Cardiac muscle cell (in vitro differentiated cells and primary cell): Measurements from ENCODE around the gene STPG2. TPM values are rescaled to one million over a fixed set of nuclear protein-coding genes. Genes with fewer than 3 reads are reported as not detected.

Experiments
- DNase-seq, 2 donors: peaks; one replicate each; pipeline versions ENCODE4 v3.0.0 to v3.0.0-alpha.2; 2010 to 2017; ENCODE audit warnings: low read depth in 1 of 2, low spot score in 1 of 2
- H3K27ac ChIP-seq: fragments of 200-600 bp; sonication (generic); 2 replicates; pipeline ENCODE4 v1.5.1; 2016
- H3K27me3 ChIP-seq: fragments of 200-600 bp; sonication (generic); 2 replicates; pipeline ENCODE4 v1.6.0; 2016; ENCODE audit warnings: control low read depth
- H3K36me3 ChIP-seq: fragments of 200-600 bp; sonication (generic); 2 replicates; pipeline ENCODE4 v1.5.1; 2016; ENCODE audit warnings: control low read depth
- H3K4me1 ChIP-seq: fragments of 200-600 bp; sonication (generic); 2 replicates; pipeline ENCODE4 v1.8.1; 2017; ENCODE audit warnings: low read depth, mild to moderate bottlenecking, mixed run types
- H3K4me3 ChIP-seq: fragments of 200-600 bp; sonication (generic); 2 replicates; pipeline ENCODE4 v1.5.1; 2016; ENCODE audit warnings: mild to moderate bottlenecking
- H3K9me3 ChIP-seq: fragments of 200-600 bp; sonication (generic); 2 replicates; pipeline ENCODE4 v1.5.1; 2017; ENCODE audit warnings: low read depth, mild to moderate bottlenecking, control low read depth
- polyA plus RNA-seq: library from polyadenylated mRNA; unstranded; fragments of >200 nt; fragmentation: Nextera tagmentation; extraction: Ambion mirVana; gene quantifications from 2 replicates; pipeline ENCODE4 v1.2.1, GENCODE V29; 2016
- total RNA-seq: library from RNA; depleted of rRNA; stranded (reverse); fragments of >200 nt; gene quantifications from 2 replicates; pipeline ENCODE4 v1.2.3, GENCODE V29; 2016
- TF ChIP-seq, protein P1 (sequence below): IDR thresholded peaks from 2 replicates; pipeline ENCODE4 v1.5.1; 2012; ENCODE audit warnings: low read depth, mild to moderate bottlenecking, low read length

Gene STPG2
- total and polyA plus RNA-seq, 2 experiments from 2014 or later = 0.20 to 0.30 TPM

- Histone ChIP-seq H3K36me3 (no peaks in the 10 kb centered on the region), H3K9me3 (no peaks in the 10 kb centered on the region), H3K27me3 (no peaks in the 10 kb centered on the region), H3K4me3 (no peak overlapping the region), H3K27ac (no peak overlapping the region), H3K4me1 (no peaks in the 10 kb centered on the region)
- TF ChIP-seq, protein P1, sequence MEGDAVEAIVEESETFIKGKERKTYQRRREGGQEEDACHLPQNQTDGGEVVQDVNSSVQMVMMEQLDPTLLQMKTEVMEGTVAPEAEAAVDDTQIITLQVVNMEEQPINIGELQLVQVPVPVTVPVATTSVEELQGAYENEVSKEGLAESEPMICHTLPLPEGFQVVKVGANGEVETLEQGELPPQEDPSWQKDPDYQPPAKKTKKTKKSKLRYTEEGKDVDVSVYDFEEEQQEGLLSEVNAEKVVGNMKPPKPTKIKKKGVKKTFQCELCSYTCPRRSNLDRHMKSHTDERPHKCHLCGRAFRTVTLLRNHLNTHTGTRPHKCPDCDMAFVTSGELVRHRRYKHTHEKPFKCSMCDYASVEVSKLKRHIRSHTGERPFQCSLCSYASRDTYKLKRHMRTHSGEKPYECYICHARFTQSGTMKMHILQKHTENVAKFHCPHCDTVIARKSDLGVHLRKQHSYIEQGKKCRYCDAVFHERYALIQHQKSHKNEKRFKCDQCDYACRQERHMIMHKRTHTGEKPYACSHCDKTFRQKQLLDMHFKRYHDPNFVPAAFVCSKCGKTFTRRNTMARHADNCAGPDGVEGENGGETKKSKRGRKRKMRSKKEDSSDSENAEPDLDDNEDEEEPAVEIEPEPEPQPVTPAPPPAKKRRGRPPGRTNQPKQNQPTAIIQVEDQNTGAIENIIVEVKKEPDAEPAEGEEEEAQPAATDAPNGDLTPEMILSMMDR = no peak
- DNase-seq = no peak
Measured at GRCh38 chr4:98055800-98056501, 87.3 kb downstream of the STPG2 start.

DNA sequence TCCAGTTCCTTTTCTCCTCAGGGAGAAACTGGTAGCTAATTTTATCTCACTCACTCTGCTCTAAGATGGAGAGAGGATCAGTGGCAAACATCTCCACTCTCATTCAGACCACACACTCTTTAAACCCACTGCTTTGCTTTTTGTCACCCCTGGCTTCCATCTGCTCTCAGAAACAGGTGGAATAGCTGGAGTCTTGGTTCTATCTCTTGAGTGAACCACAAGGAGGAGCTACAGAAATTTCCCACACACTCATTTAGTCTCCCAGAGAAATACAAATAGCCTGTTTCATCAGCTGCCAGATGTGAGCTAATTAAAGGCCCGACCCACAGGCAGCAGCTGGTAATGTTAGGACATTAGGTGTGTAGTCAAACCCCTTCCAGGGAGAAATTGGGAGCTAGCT, 96.6 kb downstream of the STPG2 start:
- Histone ChIP-seq H3K9me3 (no peaks in the 10 kb centered on the region), H3K27me3 (no peaks in the 10 kb centered on the region), H3K4me1 (no peaks in the 10 kb centered on the region), H3K4me3 (no peak overlapping the region), H3K36me3 (no peaks in the 10 kb centered on the region), H3K27ac (no peak overlapping the region)
- no peak for DNase-seq
- TF ChIP-seq, protein P1 = no peak

DNA sequence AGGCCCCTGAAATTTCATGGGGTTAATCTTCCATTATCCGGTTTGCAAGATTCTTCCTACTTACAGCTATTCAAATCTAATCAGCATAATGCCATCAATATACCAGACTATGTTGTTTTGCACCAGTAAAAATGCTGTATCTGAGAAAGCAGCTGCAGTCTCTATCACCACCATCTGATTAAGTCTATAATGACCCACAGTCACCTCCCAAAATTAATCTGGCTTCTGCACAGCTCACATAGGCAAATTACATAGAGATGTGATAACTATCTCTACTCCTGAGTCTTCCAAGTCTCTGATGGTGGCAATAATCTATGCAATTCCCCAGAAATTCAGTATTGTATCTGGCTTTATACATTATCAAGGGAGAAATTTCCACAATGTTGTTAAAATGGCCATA, 113.2 kb downstream of the STPG2 start:
- Histone ChIP-seq H3K4me3 (no peak overlapping the region), H3K9me3 (no peaks in the 10 kb centered on the region), H3K27ac (no peak overlapping the region), H3K36me3 (no peaks in the 10 kb centered on the region), H3K4me1 (no peaks in the 10 kb centered on the region), H3K27me3 (no peaks in the 10 kb centered on the region)
- DNase-seq = no peak
- TF ChIP-seq, protein P1 = no peak

GRCh38 chr4:98027827-98028226, 115.4 kb downstream of the STPG2 start:
- Histone ChIP-seq H3K4me3 (no peak overlapping the region), H3K36me3 (no peaks in the 10 kb centered on the region), H3K4me1 (no peaks in the 10 kb centered on the region), H3K27ac (no peak overlapping the region), H3K9me3 (no peaks in the 10 kb centered on the region), H3K27me3 (no peaks in the 10 kb centered on the region)
- DNase-seq = peak in 1 of 2 donors; percentile 23
- TF ChIP-seq, protein P1 = no peak

GRCh38 chr4:98026362-98026761, 116.9 kb downstream of the STPG2 start:
- DNase-seq = no peak
- TF ChIP-seq, protein P1 = no peak
- Histone ChIP-seq H3K36me3 (no peaks in the 10 kb centered on the region), H3K4me3 (no peak overlapping the region), H3K4me1 (no peaks in the 10 kb centered on the region), H3K27ac (no peak overlapping the region), H3K9me3 (no peaks in the 10 kb centered on the region), H3K27me3 (no peaks in the 10 kb centered on the region)
